ENCODE results near the gene PRKCB. TPM values are rescaled to one million over a fixed set of nuclear protein-coding genes. Genes with fewer than 3 reads are reported as not detected.

The PRKCB gene
- total RNA-seq, 1 donor from 2014 or later: 3.2 TPM

- DNase-seq: no peak
These were observed 875 bp downstream of the PRKCB start for GRCh38 chr16:23836404-23837311.

GRCh38 chr16:23837553-23838308, 1.9 kb downstream of the PRKCB start:
- no peak for DNase-seq

GRCh38 chr16:23838485-23839142, 2.8 kb downstream of the PRKCB start:
- no peak for DNase-seq

- no peak for DNase-seq
These were observed 4.5 kb downstream of the PRKCB start for GRCh38 chr16:23840310-23840709.

GRCh38 chr16:23842137-23842600, 6.4 kb downstream of the PRKCB start:
- DNase-seq: no peak

GRCh38 chr16:23843143-23843542, 7.4 kb downstream of the PRKCB start:
- DNase-seq: no peak

- DNase-seq: no peak
These were observed 11.5 kb downstream of the PRKCB start for GRCh38 chr16:23847251-23847650.

GRCh38 chr16:23847948-23848347, 12.2 kb downstream of the PRKCB start:
- DNase-seq: no peak

GRCh38 chr16:23848958-23849357, 13.2 kb downstream of the PRKCB start:
- DNase-seq: no peak

- DNase-seq: no peak
These were observed 17.2 kb downstream of the PRKCB start for GRCh38 chr16:23852794-23853562.

GRCh38 chr16:23855010-23855409, 19.2 kb downstream of the PRKCB start:
- no peak for DNase-seq

GRCh38 chr16:23856251-23856709, 20.5 kb downstream of the PRKCB start:
- DNase-seq: no peak

- no peak for DNase-seq
These were observed 21.6 kb downstream of the PRKCB start for GRCh38 chr16:23857256-23857880.

- DNase-seq: no peak
These were observed 22.1 kb downstream of the PRKCB start for GRCh38 chr16:23857881-23858269.

GRCh38 chr16:23858542-23858941, 22.8 kb downstream of the PRKCB start:
- no peak for DNase-seq

- no peak for DNase-seq
These were observed 24.0 kb downstream of the PRKCB start for GRCh38 chr16:23859713-23860269.

GRCh38 chr16:23861874-23862273, 26.1 kb downstream of the PRKCB start:
- DNase-seq: no peak

- no peak for DNase-seq
These were observed 26.8 kb downstream of the PRKCB start for GRCh38 chr16:23862556-23862955.

- no peak for DNase-seq
These were observed 28.0 kb downstream of the PRKCB start for GRCh38 chr16:23863511-23864422.

GRCh38 chr16:23865853-23866252, 30.1 kb downstream of the PRKCB start:
- DNase-seq: no peak

Data from skin of body (tissue), 2 donors.